Measurements from ENCODE around the gene NAALADL1.

NAALADL1 gene

GRCh38 chr11:65040520-65040846 is 17.9 kb downstream of the NAALADL1 start:
- Histone ChIP-seq H3K27ac (ENCODE audit: low read depth, low read length) (peak overlapping the region; percentile 85), H4K20me1 (ENCODE audit: low read depth, low read length) (no peaks in the 10 kb centered on the region), H2AFZ (ENCODE audit: low read depth, low read length, severe bottlenecking) (peak overlapping the region; percentile 59)

DNA sequence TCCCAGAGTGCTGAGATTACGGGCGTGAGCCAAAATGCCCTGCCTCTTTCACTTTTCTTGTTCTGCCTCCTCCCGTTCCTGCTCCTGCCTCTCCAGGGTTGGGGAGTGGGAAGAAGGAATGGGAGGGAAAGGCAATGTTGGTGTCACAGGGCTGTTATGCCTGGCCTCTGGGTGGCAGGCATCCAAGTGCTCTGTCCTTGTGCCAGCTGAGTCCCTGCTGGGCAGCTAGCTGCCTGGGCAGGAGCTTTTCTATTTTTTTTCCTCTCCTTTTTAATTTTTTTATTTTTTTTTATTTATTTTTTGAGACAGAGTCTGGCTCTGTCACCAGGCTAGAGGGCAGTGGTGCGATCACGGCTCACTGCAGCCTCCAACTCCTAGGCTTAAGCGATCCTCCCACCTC is 21.4 kb downstream of the NAALADL1 start:
- H3K9me3 ChIP-seq (ENCODE audit: insufficient read depth, low read length), result no peaks in the 10 kb centered on the region
- no peak overlapping the region for H3K4me3 ChIP-seq (ENCODE audit: insufficient read depth, low read length, poor library complexity, severe bottlenecking)
- no peak overlapping the region for H2AFZ ChIP-seq (ENCODE audit: low read depth, low read length, severe bottlenecking)
- no peak overlapping the region for H3K4me2 ChIP-seq (ENCODE audit: low read depth, low read length, poor library complexity, severe bottlenecking)
- H3K27ac ChIP-seq (ENCODE audit: low read depth, low read length), result no peak overlapping the region
- no peak for TF ChIP-seq EZH2phosphoT487 (conservative IDR thresholded peaks at IDR 0.05; ENCODE audit: low read length)
- TF ChIP-seq CTCF (IDR thresholded peaks at IDR 0.05; ENCODE audit: insufficient read depth, low read length, poor library complexity, severe bottlenecking), result no peak
- H3K27me3 ChIP-seq (ENCODE audit: low read length), result no peaks in the 10 kb centered on the region
- H3K9ac ChIP-seq (ENCODE audit: low read length), result no peak overlapping the region
- H3K9me2 ChIP-seq (replicated peaks; ENCODE audit: insufficient read depth, low read length), result no peaks in the 10 kb centered on the region
- no peaks in the 10 kb centered on the region for H4K20me1 ChIP-seq (ENCODE audit: low read depth, low read length)
- peaks cover 6% of the 10 kb centered on the region for H3F3A ChIP-seq (ENCODE audit: insufficient read depth)
- H3K36me3 ChIP-seq (ENCODE audit: low read length), result no peaks in the 10 kb centered on the region
- peaks cover 4% of the 10 kb centered on the region; the same call in 1 of the 2 replicates for H3K79me2 ChIP-seq (ENCODE audit: insufficient read depth, low read length)

More at GRCh38 chr11:65040520-65040846, 17.9 kb downstream of the NAALADL1 start:
- Histone ChIP-seq H3K4me2 (ENCODE audit: low read depth, low read length, poor library complexity, severe bottlenecking) (peak overlapping the region; percentile 83), H3K4me3 (ENCODE audit: insufficient read depth, low read length, poor library complexity, severe bottlenecking) (peak overlapping the region; percentile 87), H3K9me3 (ENCODE audit: insufficient read depth, low read length) (no peaks in the 10 kb centered on the region), H3K79me2 (ENCODE audit: insufficient read depth, low read length) (peaks cover 14% of the 10 kb centered on the region; the same call in 1 of the 2 replicates), H3K27me3 (ENCODE audit: low read length) (no peaks in the 10 kb centered on the region), H3K36me3 (ENCODE audit: low read length) (no peaks in the 10 kb centered on the region), H3K9ac (ENCODE audit: low read length) (peak overlapping the region; percentile 93), H3K9me2 (replicated peaks; ENCODE audit: insufficient read depth, low read length) (no peaks in the 10 kb centered on the region), H3F3A (ENCODE audit: insufficient read depth) (peaks cover 6% of the 10 kb centered on the region)
- TF ChIP-seq EZH2phosphoT487 (conservative IDR thresholded peaks at IDR 0.05; ENCODE audit: low read length), result no peak
- TF ChIP-seq CTCF (IDR thresholded peaks at IDR 0.05; ENCODE audit: insufficient read depth, low read length, poor library complexity, severe bottlenecking), result no peak

DNA sequence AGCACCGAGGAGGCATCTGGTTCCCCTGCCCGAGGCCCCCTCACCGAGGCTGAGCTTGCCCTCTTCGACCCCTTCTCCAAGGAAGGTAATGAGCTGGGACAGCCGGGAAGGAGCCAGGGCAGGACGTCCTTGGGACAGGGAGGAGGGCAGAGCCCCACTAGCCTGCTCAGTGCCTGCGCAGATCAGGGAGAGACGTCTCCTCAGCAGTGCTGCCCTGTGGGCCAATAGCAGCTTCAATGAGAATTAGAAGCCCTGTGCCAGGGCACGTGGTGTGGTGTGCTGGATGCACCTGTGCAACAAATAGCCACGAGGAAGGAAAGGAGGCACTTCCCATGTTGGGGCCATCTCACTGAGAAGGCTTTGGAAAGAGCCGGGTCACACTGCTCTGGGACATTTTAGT is 22.8 kb downstream of the NAALADL1 start:
- TF ChIP-seq CTCF (IDR thresholded peaks at IDR 0.05; ENCODE audit: insufficient read depth, low read length, poor library complexity, severe bottlenecking), result no peak
- no peak for TF ChIP-seq EZH2phosphoT487 (conservative IDR thresholded peaks at IDR 0.05; ENCODE audit: low read length)
- no peak overlapping the region for H3K9ac ChIP-seq (ENCODE audit: low read length)
- H3K4me2 ChIP-seq (ENCODE audit: low read depth, low read length, poor library complexity, severe bottlenecking), result no peak overlapping the region
- H3K27me3 ChIP-seq (ENCODE audit: low read length), result no peaks in the 10 kb centered on the region
- H3K4me3 ChIP-seq (ENCODE audit: insufficient read depth, low read length, poor library complexity, severe bottlenecking), result no peak overlapping the region
- H3F3A ChIP-seq (ENCODE audit: insufficient read depth), result peaks cover 8% of the 10 kb centered on the region
- H3K9me3 ChIP-seq (ENCODE audit: insufficient read depth, low read length), result no peaks in the 10 kb centered on the region
- H3K9me2 ChIP-seq (replicated peaks; ENCODE audit: insufficient read depth, low read length), result no peaks in the 10 kb centered on the region
- H4K20me1 ChIP-seq (ENCODE audit: low read depth, low read length), result no peaks in the 10 kb centered on the region
- H3K27ac ChIP-seq (ENCODE audit: low read depth, low read length), result no peak overlapping the region
- no peaks in the 10 kb centered on the region for H3K79me2 ChIP-seq (ENCODE audit: insufficient read depth, low read length)
- no peak overlapping the region for H2AFZ ChIP-seq (ENCODE audit: low read depth, low read length, severe bottlenecking)
- H3K36me3 ChIP-seq (ENCODE audit: low read length), result no peaks in the 10 kb centered on the region

Measured in SU-DHL-6 (cell line).